ENCODE measurements around the gene PJA1. TPM values are rescaled to one million over a fixed set of nuclear protein-coding genes. Genes with fewer than 3 reads are reported as not detected.

PJA1 gene
- total RNA-seq, 4 donors from 2014 or later = 2.5 to 9.6 (median 7.6) TPM

DNA sequence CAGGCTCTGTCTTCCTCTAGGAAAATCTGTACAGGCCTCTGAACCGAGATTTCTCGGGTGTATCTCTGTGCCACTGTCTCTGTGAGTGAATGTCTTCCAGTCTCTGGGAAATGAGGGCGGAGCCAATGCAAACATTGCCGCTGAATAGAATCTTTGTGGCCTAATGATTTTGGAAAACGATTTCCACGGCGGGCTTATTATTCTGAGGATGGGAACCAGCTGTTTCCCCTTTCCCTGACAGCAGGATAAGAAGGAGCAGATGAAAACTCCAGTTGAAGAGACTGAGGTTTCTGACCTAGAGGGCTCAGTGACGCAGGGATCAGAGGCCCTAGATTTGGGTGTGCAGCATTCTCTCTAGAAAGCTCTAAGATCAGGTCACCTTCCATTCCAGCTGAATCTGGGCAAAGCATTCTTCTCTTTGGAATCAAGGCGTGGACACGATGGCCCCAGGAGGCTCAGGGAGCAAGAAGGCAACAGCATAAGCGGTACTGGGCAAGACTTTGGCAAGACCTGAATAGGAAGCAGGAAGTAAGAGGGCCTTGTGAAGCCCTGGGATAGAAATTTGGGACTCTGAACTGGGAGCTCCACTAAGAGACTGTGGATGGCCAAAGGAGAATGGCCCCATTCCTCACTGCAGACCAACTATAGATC, 47.3 kb downstream of the PJA1 start:
- intact Hi-C loops (cut with DNase I; ENCODE audit: low total_unique reads) (no loop called here), in situ Hi-C loops (cut with MboI; ENCODE audit: low sequenced_read_pairs in 4 of 4) (no loop called here)
- Histone ChIP-seq H3K4me1 (no peaks in the 10 kb centered on the region), H3K4me3 (no peak overlapping the region), H3K36me3 (no peaks in the 10 kb centered on the region), H3K27me3 (peaks cover 0 to 2% (median 0%) of the 10 kb centered on the region in 3 donors), H3K9me3 (no peaks in the 10 kb centered on the region), H3K27ac (no peak overlapping the region)
- ATAC-seq (no peak), DNase-seq (no peak)
- no peak for TF ChIP-seq CTCF (IDR thresholded peaks at IDR 0.05 in 4 of 5, conservative IDR thresholded peaks at IDR 0.05 in 1 of 5)
- TF ChIP-seq POLR2A (IDR thresholded peaks at IDR 0.05) = no peak

DNA sequence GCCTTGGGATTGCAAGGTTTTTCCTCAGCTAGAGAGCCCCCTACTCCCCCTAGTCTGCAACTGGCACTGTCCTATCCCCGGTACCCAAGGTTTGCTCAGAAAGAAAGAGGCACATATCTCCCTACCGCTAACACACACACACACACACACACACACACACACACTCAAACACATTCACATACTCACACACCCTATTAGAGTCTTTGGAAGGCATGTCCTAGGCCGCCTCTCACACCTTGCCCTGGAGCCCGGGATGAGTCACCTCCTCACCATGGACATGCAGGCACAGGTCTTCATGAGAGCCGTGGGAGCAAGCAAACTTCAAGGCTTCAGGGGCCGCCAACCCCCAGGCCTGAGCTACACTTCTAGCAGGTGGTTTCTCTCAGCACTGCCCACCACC, 49.2 kb downstream of the PJA1 start:
- Histone ChIP-seq H3K36me3 (no peaks in the 10 kb centered on the region), H3K27me3 (peaks cover 0 to 2% (median 0%) of the 10 kb centered on the region in 3 donors), H3K9me3 (no peaks in the 10 kb centered on the region), H3K27ac (no peak overlapping the region), H3K4me3 (no peak overlapping the region), H3K4me1 (no peaks in the 10 kb centered on the region)
- in situ Hi-C loops (cut with MboI; ENCODE audit: low sequenced_read_pairs in 4 of 4) = no loop called here
- TF ChIP-seq POLR2A (IDR thresholded peaks at IDR 0.05) (no peak), CTCF (IDR thresholded peaks at IDR 0.05 in 4 of 5, conservative IDR thresholded peaks at IDR 0.05 in 1 of 5) (no peak)
- ATAC-seq (no peak), DNase-seq (no peak)
- intact Hi-C loops (cut with DNase I; ENCODE audit: low total_unique reads) = no loop called here

- no peak for ATAC-seq
- TF ChIP-seq CTCF (IDR thresholded peaks at IDR 0.05 in 4 of 5, conservative IDR thresholded peaks at IDR 0.05 in 1 of 5) (no peak), POLR2A (IDR thresholded peaks at IDR 0.05) (no peak)
Observed at GRCh38 chrX:69113723-69114122, 51.5 kb downstream of the PJA1 start.

More at GRCh38 chrX:69113723-69114122, 51.5 kb downstream of the PJA1 start:
- peaks cover 0 to 7% of the 10 kb centered on the region in 2 donors for H3K4me1 ChIP-seq
- no peak for DNase-seq
- peaks cover 0 to 2% (median 0%) of the 10 kb centered on the region in 3 donors for H3K27me3 ChIP-seq
- intact Hi-C loops (cut with DNase I; ENCODE audit: low total_unique reads) = no loop called here
- no peaks in the 10 kb centered on the region for H3K36me3 ChIP-seq
- no peak overlapping the region for H3K4me3 ChIP-seq
- in situ Hi-C loops (cut with MboI; ENCODE audit: low sequenced_read_pairs in 4 of 4) = no loop called here
- no peak overlapping the region for H3K27ac ChIP-seq
- H3K9me3 ChIP-seq = no peaks in the 10 kb centered on the region

Data from gastrocnemius medialis (tissue), 4 donors.